Stimulated activated naive CD4-positive, alpha-beta T cell (primary cell): Measurements from ENCODE around the gene MS4A4E.
"Not testable (repeated sequence)": the region's sequence is repeated elsewhere in the genome, so short reads cannot be mapped to it uniquely, and the experiment has no call there.

Experiments used
- DNase-seq, 6 experiments: peaks; one replicate each; lab custom pipeline; 2025; lab: John Stamatoyannopoulos, UW

MS4A4E gene

GRCh38 chr11:60172011-60172410, 70.9 kb downstream of the MS4A4E start:
- DNase-seq: no peak

- no peak for DNase-seq
Observed at GRCh38 chr11:60170566-60170965, 72.4 kb downstream of the MS4A4E start.

- DNase-seq: peak in 1 of 6 experiments; percentile 5
Observed at GRCh38 chr11:60169264-60169915, 73.5 kb downstream of the MS4A4E start.

- no peak for DNase-seq
Observed at GRCh38 chr11:60168306-60168705, 74.6 kb downstream of the MS4A4E start.

- no peak for DNase-seq
Observed at GRCh38 chr11:60165951-60166350, 77.0 kb downstream of the MS4A4E start.

- no peak for DNase-seq
Observed at GRCh38 chr11:60165538-60165937, 77.4 kb downstream of the MS4A4E start.

- DNase-seq: no peak
Observed at GRCh38 chr11:60164550-60165075, 78.3 kb downstream of the MS4A4E start.

GRCh38 chr11:60161766-60162165, 81.2 kb downstream of the MS4A4E start:
- no peak for DNase-seq

- no peak for DNase-seq
Observed at GRCh38 chr11:60161107-60161506, 81.8 kb downstream of the MS4A4E start.

GRCh38 chr11:60159868-60160267, 83.1 kb downstream of the MS4A4E start:
- no peak for DNase-seq

GRCh38 chr11:60159284-60159683, 83.7 kb downstream of the MS4A4E start:
- DNase-seq: no peak

GRCh38 chr11:60158636-60159035, 84.3 kb downstream of the MS4A4E start:
- DNase-seq: no peak

- no peak for DNase-seq
Observed at GRCh38 chr11:60155931-60156330, 87.0 kb downstream of the MS4A4E start.

- DNase-seq: not testable (repeated sequence)
Observed at GRCh38 chr11:60152727-60153126, 90.2 kb downstream of the MS4A4E start.

- no peak for DNase-seq
Observed at GRCh38 chr11:60150279-60150678, 92.7 kb downstream of the MS4A4E start.
